Erythroblast (primary cell): ENCODE data around the gene TEX10.

Experiments used
- GATA1 ChIP-seq: IDR thresholded peaks from 2 replicates; pipeline ENCODE4 v1.6.1; 2011; ENCODE audit warnings: low read depth, mild to moderate bottlenecking, control low read depth, low read length, moderate library complexity
- POLR2A ChIP-seq: IDR thresholded peaks from 2 replicates; pipeline ENCODE4 v1.6.1; 2011; ENCODE audit warnings: mild to moderate bottlenecking, low read length

- TF ChIP-seq POLR2A = no peak
- TF ChIP-seq GATA1 = no peak
These were observed 4.8 kb upstream of the TEX10 start for GRCh38 chr9:100357501-100357900.
